ENCODE results near the gene MYO7B. TPM values are rescaled to one million over a fixed set of nuclear protein-coding genes. Genes with fewer than 3 reads are reported as not detected.

The MYO7B gene
- total RNA-seq, 1 experiment from 2014 or later: 28.0 TPM

GRCh38 chr2:127640082-127641072 lies 104.9 kb downstream of the MYO7B start:
- H3K79me2 ChIP-seq (ENCODE audit: low read length): no peaks in the 10 kb centered on the region
- intact Hi-C loops (cut with micrococcal nuclease): loop anchor here (10.0 kb wide), 1 partner anchor 446 kb away; no protein-coding TSS in a partner anchor
- no peaks in the 10 kb centered on the region; the same call in 1 of the 2 replicates for H3K36me3 ChIP-seq (ENCODE audit: low read depth, low read length)
- no peak overlapping the region for H3K27ac ChIP-seq (ENCODE audit: low read length)
- H3K9me2 ChIP-seq (replicated peaks; ENCODE audit: low read length): no peaks in the 10 kb centered on the region
- no peaks in the 10 kb centered on the region for H3K9me3 ChIP-seq (ENCODE audit: low read length)
- DNase-seq (no peak), ATAC-seq (no peak)
- POLR2A ChIA-PET (ENCODE audit: unreplicated experiment): no interaction called here
- no peak overlapping the region for H3K4me2 ChIP-seq (ENCODE audit: low read length)
- peaks cover 26% of the 10 kb centered on the region for H3K4me1 ChIP-seq (ENCODE audit: insufficient read depth, low read length)
- no peaks in the 10 kb centered on the region for H4K20me1 ChIP-seq (ENCODE audit: low read length)
- H3K27me3 ChIP-seq (ENCODE audit: low read length): no peaks in the 10 kb centered on the region
- no peak overlapping the region for H3K9ac ChIP-seq (ENCODE audit: low read length)
- TF ChIP-seq EZH2phosphoT487 (IDR thresholded peaks at IDR 0.05; ENCODE audit: borderline replicate concordance, low read length) (no peak), CTCF (conservative IDR thresholded peaks at IDR 0.05; ENCODE audit: low read depth, low read length) (peak; percentile 49; the same call in 1 of the 2 replicates), EZH2 (IDR thresholded peaks at IDR 0.05; ENCODE audit: low read length, unreplicated experiment) (no peak)
- CTCF ChIA-PET: no interaction called here
- no peak overlapping the region for H2AFZ ChIP-seq (ENCODE audit: low read length)
- no TSS peak for BruUV-seq (replicated peaks)
- no peaks in the 10 kb centered on the region for H3F3A ChIP-seq (ENCODE audit: low read length, unreplicated experiment)
- no peak overlapping the region for H3K4me3 ChIP-seq (ENCODE audit: low read length)

GRCh38 chr2:127641133-127641532 lies 105.7 kb downstream of the MYO7B start:
- POLR2A ChIA-PET (ENCODE audit: unreplicated experiment): no interaction called here
- TF ChIP-seq EZH2 (IDR thresholded peaks at IDR 0.05; ENCODE audit: low read length, unreplicated experiment) (no peak), EZH2phosphoT487 (IDR thresholded peaks at IDR 0.05; ENCODE audit: borderline replicate concordance, low read length) (no peak)
- H3K9ac ChIP-seq (ENCODE audit: low read length): no peak overlapping the region
- no peaks in the 10 kb centered on the region for H3K79me2 ChIP-seq (ENCODE audit: low read length)
- no peaks in the 10 kb centered on the region for H3K36me3 ChIP-seq (ENCODE audit: low read depth, low read length)
- DNase-seq (no peak), ATAC-seq (no peak)
- no peak overlapping the region for H3K4me2 ChIP-seq (ENCODE audit: low read length)
- no peak overlapping the region for H3K27ac ChIP-seq (ENCODE audit: low read length)
- H3K27me3 ChIP-seq (ENCODE audit: low read length): no peaks in the 10 kb centered on the region
- H4K20me1 ChIP-seq (ENCODE audit: low read length): no peaks in the 10 kb centered on the region
- intact Hi-C loops (cut with micrococcal nuclease): loop anchor here (10.0 kb wide), 1 partner anchor 446 kb away; no protein-coding TSS in a partner anchor
- CTCF ChIA-PET: no interaction called here
- no peak overlapping the region for H2AFZ ChIP-seq (ENCODE audit: low read length)
- no TSS peak for BruUV-seq (replicated peaks)
- no peak overlapping the region for H3K4me3 ChIP-seq (ENCODE audit: low read length)
- peaks cover 26% of the 10 kb centered on the region for H3K4me1 ChIP-seq (ENCODE audit: insufficient read depth, low read length)
- H3K9me3 ChIP-seq (ENCODE audit: low read length): no peaks in the 10 kb centered on the region
- H3F3A ChIP-seq (ENCODE audit: low read length, unreplicated experiment): no peaks in the 10 kb centered on the region
- H3K9me2 ChIP-seq (replicated peaks; ENCODE audit: low read length): no peaks in the 10 kb centered on the region

- Histone ChIP-seq H3K27me3 (ENCODE audit: low read length) (no peaks in the 10 kb centered on the region), H2AFZ (ENCODE audit: low read length) (no peak overlapping the region), H3F3A (ENCODE audit: low read length, unreplicated experiment) (no peaks in the 10 kb centered on the region), H3K4me2 (ENCODE audit: low read length) (no peak overlapping the region), H3K9me3 (ENCODE audit: low read length) (no peaks in the 10 kb centered on the region), H3K36me3 (ENCODE audit: low read depth, low read length) (no peaks in the 10 kb centered on the region), H3K79me2 (ENCODE audit: low read length) (no peaks in the 10 kb centered on the region), H3K4me3 (ENCODE audit: low read length) (no peak overlapping the region), H3K9ac (ENCODE audit: low read length) (no peak overlapping the region), H4K20me1 (ENCODE audit: low read length) (no peaks in the 10 kb centered on the region), H3K9me2 (replicated peaks; ENCODE audit: low read length) (no peaks in the 10 kb centered on the region), H3K4me1 (ENCODE audit: insufficient read depth, low read length) (peaks cover 27% of the 10 kb centered on the region), H3K27ac (ENCODE audit: low read length) (no peak overlapping the region)
- BruUV-seq (replicated peaks): no TSS peak
- TF ChIP-seq EZH2phosphoT487 (IDR thresholded peaks at IDR 0.05; ENCODE audit: borderline replicate concordance, low read length) (no peak), EZH2 (IDR thresholded peaks at IDR 0.05; ENCODE audit: low read length, unreplicated experiment) (no peak), CTCF (conservative IDR thresholded peaks at IDR 0.05; ENCODE audit: low read depth, low read length) (no peak)
- DNase-seq (no peak), ATAC-seq (no peak)
- POLR2A ChIA-PET (ENCODE audit: unreplicated experiment): no interaction called here
- CTCF ChIA-PET: no interaction called here
- intact Hi-C loops (cut with micrococcal nuclease): loop anchor here (10.0 kb wide), 1 partner anchor 447 kb away; no protein-coding TSS in a partner anchor
Observed at GRCh38 chr2:127641846-127642507, 106.5 kb downstream of the MYO7B start.
